Activated CD8-positive, alpha-beta memory T cell treated with anti-CD3 and anti-CD28 coated beads, Interleukin-2, amount 10 ng/mL, durations not matched to agents 7 days and 5 days (primary cell): ENCODE data around the gene EDDM13. TPM values are rescaled to one million over a fixed set of nuclear protein-coding genes. Genes with fewer than 3 reads are reported as not detected.
"Not testable (repeated sequence)": the region's sequence is repeated elsewhere in the genome, so short reads cannot be mapped to it uniquely, and the experiment has no call there.

ENCODE experiments used
- ATAC-seq: fragments of 150-1000 bp; cut with Tn5 transposase; one replicate; pipeline ENCODE4 v1.10.0; 2021; ENCODE audit warnings: moderate library complexity
- CTCF ChIA-PET: fragments of 350-600 bp; sonication (Branson Sonifier 250); formaldehyde crosslinking; loops from one replicate; lab custom pipeline; 2021; ENCODE audit warnings: antibody characterized with exemption; lab: Charles Lee
- DNase-seq: peaks from one replicate; pipeline ENCODE4 v3.0.0-alpha.2; 2020
- H3K27ac Mint-ChIP-seq: one replicate; pipeline ENCODE4 v1.8.0; 2021; ENCODE audit warnings: mild to moderate bottlenecking, mixed read lengths
- H3K27me3 Mint-ChIP-seq: one replicate; pipeline ENCODE4 v1.8.0; 2021; ENCODE audit warnings: mixed read lengths
- H3K36me3 Mint-ChIP-seq: one replicate; pipeline ENCODE4 v1.8.0; 2021; ENCODE audit warnings: mild to moderate bottlenecking, mixed read lengths
- H3K4me1 Mint-ChIP-seq: one replicate; pipeline ENCODE4 v1.8.0; 2021; ENCODE audit warnings: mixed read lengths
- H3K4me3 Mint-ChIP-seq: one replicate; pipeline ENCODE4 v1.8.0; 2021; ENCODE audit warnings: mild to moderate bottlenecking, moderate library complexity, mixed read lengths
- H3K9me3 Mint-ChIP-seq: one replicate; pipeline ENCODE4 v1.8.0; 2022; ENCODE audit warnings: low read depth, mixed read lengths
- total RNA-seq, 2 experiments: library from RNA; stranded (reverse); gene quantifications; one replicate each; pipeline ENCODE4 v1.2.3, GENCODE V29; 2021

Gene EDDM13
- total RNA-seq, 2 experiments from 2014 or later: 0.67 TPM; not detected in 1

DNA sequence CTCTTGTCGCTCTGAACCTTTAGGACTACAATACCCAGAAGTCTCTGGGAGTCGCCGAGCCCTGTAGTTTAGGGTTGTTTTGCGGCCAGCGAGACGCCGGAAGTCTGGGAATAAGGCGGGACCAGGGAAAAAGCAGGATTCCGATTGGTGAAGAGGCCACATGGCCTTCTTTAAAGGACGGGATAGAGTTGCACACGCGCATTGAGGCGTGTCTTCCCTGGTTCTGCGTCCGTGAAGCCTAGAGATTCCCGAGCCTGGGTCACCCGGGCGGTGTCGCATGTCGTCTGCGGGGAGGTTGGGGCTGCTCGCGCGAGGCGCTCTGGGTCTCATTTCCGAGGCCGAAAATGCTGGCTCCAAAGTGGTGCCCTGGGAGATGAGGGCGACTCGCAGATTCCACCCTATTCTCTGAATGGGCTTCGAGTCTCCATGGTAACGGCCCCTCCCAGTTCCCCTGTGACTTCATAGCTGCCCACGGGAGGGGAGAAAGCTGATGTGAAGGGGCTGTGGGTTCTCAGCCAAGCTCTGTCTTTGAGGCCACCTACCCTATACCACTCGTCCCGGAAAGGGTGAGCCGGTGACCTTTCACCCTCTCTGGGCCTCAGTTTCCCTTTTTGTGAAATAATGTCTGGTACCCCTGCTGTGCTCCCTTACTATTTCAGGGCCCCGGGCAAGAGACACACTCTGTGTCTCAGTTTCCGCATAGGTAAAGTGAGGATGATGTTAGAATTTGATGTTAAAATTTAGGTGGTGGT is 42.7 kb downstream of the EDDM13 start:
- peak overlapping the region; percentile 89 for H3K4me3 Mint-ChIP-seq
- peak overlapping the region; percentile 99 for H3K27ac Mint-ChIP-seq
- CTCF ChIA-PET: interaction anchor here (2.1 kb wide), 1 partner anchor 18 kb away, joined by 10 read pairs; no protein-coding TSS in a partner anchor
- H3K4me1 Mint-ChIP-seq: peaks cover 28% of the 10 kb centered on the region
- no peaks in the 10 kb centered on the region for H3K9me3 Mint-ChIP-seq
- H3K36me3 Mint-ChIP-seq: peaks cover 13% of the 10 kb centered on the region
- no peaks in the 10 kb centered on the region for H3K27me3 Mint-ChIP-seq
- ATAC-seq: peak; percentile 85
- DNase-seq: peak; percentile 95

DNA sequence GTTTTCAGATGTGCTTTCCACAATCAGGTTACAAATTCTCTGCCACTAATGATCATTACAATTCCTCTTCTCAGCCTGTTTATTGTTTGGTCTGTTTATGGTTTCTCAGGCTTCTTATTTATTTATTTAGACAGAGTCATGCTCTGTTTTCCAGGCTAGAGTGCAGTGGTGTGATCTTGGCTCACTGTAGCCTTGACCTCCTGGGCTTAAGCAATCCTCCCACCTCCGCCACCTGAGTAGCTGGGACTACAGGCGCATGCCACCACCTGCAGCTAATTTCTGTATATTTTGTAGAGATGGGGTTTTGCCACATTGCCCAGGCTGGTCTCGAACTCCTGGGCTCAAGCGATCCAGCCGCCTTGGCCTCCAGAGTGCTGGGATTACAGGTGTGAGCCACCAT is 44.2 kb downstream of the EDDM13 start:
- CTCF ChIA-PET: no interaction called here

DNA sequence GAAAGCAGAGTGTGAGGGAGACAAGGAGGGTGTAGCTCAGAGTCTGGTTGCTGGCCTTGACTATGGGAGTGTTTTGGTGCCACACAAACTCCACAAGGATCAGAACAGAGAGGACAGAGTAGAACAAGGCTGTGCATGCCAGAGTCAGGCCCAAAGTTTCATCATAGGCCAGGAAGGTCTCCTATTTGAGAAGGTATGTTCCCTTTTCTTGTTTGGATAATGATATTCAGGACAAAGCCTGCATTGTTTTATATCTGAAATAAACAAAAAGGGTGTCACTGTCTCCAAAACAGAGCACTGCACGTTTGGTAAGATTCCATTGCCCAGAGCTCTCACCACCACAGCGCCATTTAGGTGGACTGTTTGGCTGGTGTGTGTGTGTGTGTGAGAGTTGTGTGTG is 45.2 kb downstream of the EDDM13 start:
- H3K4me3 Mint-ChIP-seq: no peak overlapping the region
- H3K4me1 Mint-ChIP-seq: peaks cover 25% of the 10 kb centered on the region
- H3K27ac Mint-ChIP-seq: no peak overlapping the region
- no peak for DNase-seq
- CTCF ChIA-PET: interaction anchor here (1.2 kb wide), 1 partner anchor 8 kb away, joined by 4 read pairs; no protein-coding TSS in a partner anchor
- peaks cover 1% of the 10 kb centered on the region for H3K36me3 Mint-ChIP-seq
- no peaks in the 10 kb centered on the region for H3K9me3 Mint-ChIP-seq
- peaks cover 2% of the 10 kb centered on the region for H3K27me3 Mint-ChIP-seq
- ATAC-seq: no peak

More for the DNA sequence above, 44.2 kb downstream of the EDDM13 start:
- Mint-ChIP-seq H3K27ac (no peak overlapping the region), H3K9me3 (no peaks in the 10 kb centered on the region), H3K4me3 (no peak overlapping the region), H3K36me3 (peaks cover 7% of the 10 kb centered on the region), H3K27me3 (peaks cover 2% of the 10 kb centered on the region), H3K4me1 (peaks cover 28% of the 10 kb centered on the region)
- DNase-seq (no peak), ATAC-seq (no peak)

DNA sequence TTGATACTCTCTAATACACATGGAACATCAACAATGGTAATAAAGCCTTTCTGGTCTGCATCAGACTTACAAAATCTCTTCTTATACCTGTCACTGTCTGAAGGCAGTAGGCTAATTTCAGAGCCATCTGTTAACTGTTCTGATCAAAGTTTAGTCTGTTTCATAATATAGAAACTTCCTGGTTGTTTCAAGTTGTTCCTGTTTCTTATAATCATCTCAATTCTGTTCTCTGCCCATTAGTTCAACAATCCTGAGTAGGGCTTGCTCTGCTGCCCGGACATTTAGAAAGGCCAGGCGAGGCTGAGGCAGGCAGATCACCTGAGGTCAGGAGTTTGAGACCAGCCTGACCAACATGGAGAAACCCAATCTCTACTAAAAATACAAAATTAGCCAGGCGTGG is 47.4 kb downstream of the EDDM13 start:
- ATAC-seq: no peak

DNA sequence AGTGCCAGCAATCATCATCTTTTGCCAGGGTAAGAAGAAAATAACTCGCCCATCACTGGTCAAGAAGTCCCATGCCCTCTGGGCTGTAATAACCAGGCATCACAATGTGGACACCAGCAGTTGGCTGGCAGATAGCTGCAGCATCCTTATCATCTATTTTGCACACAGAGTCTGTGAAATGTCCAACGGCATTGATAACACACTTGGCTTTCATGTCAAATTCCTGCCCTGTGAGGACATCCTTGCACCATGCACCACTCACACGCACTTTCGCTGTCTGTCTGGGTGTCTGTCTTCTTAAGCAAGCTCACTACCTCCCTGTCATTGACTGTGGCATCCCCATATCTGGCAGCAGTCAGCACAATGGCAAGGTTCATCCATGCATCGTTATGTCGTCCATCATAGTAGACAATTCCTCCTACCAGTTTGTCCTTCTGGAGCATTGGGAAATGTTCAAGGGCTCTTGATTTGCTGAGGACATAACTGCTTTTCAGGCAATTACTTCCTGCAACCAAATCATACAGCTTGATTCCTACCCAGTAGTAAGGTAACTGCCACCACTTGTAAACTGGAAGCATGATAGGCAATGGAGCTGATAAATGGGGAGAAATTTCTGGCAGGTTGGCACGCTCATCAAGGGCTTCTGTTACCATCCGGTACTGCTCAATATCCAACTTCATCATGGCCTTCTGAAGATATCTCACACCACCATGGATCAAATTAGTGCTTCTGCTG is 48.9 kb downstream of the EDDM13 start:
- ATAC-seq: no peak
- H3K27ac Mint-ChIP-seq: no peak overlapping the region

More for the DNA sequence above, 47.4 kb downstream of the EDDM13 start:
- no peaks in the 10 kb centered on the region for H3K36me3 Mint-ChIP-seq
- peaks cover 11% of the 10 kb centered on the region for H3K4me1 Mint-ChIP-seq
- H3K27me3 Mint-ChIP-seq: peaks cover 2% of the 10 kb centered on the region
- no peak overlapping the region for H3K4me3 Mint-ChIP-seq
- H3K27ac Mint-ChIP-seq: no peak overlapping the region
- DNase-seq: no peak
- H3K9me3 Mint-ChIP-seq: no peaks in the 10 kb centered on the region
- CTCF ChIA-PET: no interaction called here

DNA sequence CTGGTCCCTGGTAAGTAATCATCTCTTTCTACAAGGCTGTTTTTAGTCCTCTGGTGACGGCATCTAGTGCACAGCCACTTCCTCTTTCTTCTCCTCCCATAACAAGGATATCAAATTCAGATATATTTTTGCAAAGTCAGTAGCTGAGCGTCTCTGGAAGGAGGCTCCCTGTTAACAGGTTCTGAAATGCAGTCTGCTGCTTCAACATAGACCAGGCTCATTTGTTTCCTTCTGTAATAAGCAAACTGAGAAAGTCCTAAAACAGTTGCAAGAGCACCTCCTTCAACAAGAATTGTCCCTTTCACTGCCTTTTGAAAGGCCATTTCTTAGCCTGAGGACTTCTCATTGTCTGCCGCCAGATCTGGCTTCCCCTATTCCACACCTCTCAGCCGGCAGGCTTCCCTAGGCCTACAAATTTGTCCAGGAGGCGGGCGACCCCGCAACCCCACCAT is 49.5 kb downstream of the EDDM13 start:
- Mint-ChIP-seq H3K4me1 (peaks cover 2% of the 10 kb centered on the region), H3K9me3 (no peaks in the 10 kb centered on the region), H3K36me3 (no peaks in the 10 kb centered on the region), H3K27ac (no peak overlapping the region), H3K27me3 (peaks cover 2% of the 10 kb centered on the region), H3K4me3 (no peak overlapping the region)
- DNase-seq: no peak
- CTCF ChIA-PET: interaction anchor here (1.5 kb wide), 1 partner anchor 11 kb away, joined by 4 read pairs; no protein-coding TSS in a partner anchor
- no peak for ATAC-seq

More for the DNA sequence above, 48.9 kb downstream of the EDDM13 start:
- Mint-ChIP-seq H3K9me3 (no peaks in the 10 kb centered on the region), H3K4me1 (peaks cover 2% of the 10 kb centered on the region), H3K4me3 (no peak overlapping the region), H3K27me3 (peaks cover 2% of the 10 kb centered on the region), H3K36me3 (no peaks in the 10 kb centered on the region)
- CTCF ChIA-PET: interaction anchor here (1.4 kb wide), 1 partner anchor 27 kb away, joined by 5 read pairs; no protein-coding TSS in a partner anchor
- no peak for DNase-seq

DNA sequence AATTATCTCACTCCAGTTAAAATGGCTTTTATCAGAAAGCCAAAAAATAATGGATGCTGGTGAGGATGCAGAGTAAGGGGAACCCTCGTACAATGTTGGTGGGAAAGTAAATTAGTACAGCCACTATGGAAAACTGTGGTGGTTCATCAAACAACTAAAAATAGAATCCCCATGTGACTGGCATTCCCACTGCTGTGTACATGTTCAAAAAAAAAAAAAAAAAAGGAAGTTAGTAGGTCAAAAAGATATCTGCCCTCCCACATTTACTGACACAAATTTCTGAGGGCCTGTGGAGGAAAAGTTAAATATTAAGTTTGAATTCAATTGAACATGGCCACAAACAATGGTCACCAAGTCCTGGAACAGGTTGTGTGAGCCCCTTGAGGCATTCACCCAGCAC is 51.9 kb downstream of the EDDM13 start:
- CTCF ChIA-PET: no interaction called here
- H3K27ac Mint-ChIP-seq: no peak overlapping the region
- ATAC-seq: no peak
- peaks cover 2% of the 10 kb centered on the region for H3K4me1 Mint-ChIP-seq
- no peak for DNase-seq
- H3K27me3 Mint-ChIP-seq: peaks cover 2% of the 10 kb centered on the region
- no peak overlapping the region for H3K4me3 Mint-ChIP-seq
- no peaks in the 10 kb centered on the region for H3K36me3 Mint-ChIP-seq
- no peaks in the 10 kb centered on the region for H3K9me3 Mint-ChIP-seq

DNA sequence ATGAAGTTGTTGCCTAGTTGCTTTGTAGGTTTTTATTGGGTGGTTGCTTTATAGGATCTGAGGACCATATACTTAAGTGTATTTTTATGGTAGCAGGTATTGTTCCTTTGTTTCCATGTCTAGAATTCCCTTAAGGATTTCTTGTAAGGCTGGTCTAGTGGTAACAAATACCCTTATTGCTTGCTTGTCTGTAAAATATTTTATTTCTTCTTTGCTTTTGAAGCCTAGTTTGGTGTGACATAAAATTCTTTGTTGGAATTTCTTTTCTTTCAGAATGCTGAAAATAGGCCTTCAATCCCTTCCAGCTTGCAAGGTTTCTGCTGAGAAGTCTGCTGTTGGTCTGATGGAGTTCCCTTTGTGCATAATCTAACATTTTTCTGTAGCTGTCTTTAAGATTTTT is 60.1 kb downstream of the EDDM13 start:
- CTCF ChIA-PET: interaction anchor here (0.5 to 4.7 kb wide), 16 partner anchors 10 to 679 kb away, joined by 3 to 91 read pairs (median 5); partner anchors contain the start of gene ZNF787
- Mint-ChIP-seq H3K36me3 (no peaks in the 10 kb centered on the region), H3K9me3 (no peaks in the 10 kb centered on the region), H3K27ac (no peak overlapping the region), H3K4me1 (no peaks in the 10 kb centered on the region), H3K4me3 (no peak overlapping the region), H3K27me3 (peaks cover 10% of the 10 kb centered on the region)
- ATAC-seq (no peak), DNase-seq (no peak)

DNA sequence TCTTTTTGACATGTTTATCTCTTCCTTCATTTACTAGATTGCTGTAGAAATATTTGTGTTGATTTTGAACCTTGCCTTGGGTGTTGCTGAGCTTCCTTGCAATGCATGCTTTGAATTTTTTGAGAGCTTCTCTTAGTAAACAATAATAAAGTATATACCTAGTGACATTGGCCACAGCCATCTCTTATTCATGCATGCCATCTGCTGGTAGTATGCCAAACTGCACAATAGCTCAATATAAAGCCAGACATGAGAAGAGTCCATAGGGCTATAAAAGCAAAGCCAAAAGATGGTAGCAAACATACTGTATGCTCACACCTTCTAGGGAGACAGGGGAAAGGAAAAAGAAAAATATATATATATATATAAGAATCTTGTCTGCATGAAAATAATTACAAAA is 61.0 kb downstream of the EDDM13 start:
- DNase-seq (peak; percentile 61), ATAC-seq (peak; percentile 61)
- Mint-ChIP-seq H3K27ac (no peak overlapping the region), H3K36me3 (no peaks in the 10 kb centered on the region), H3K4me1 (no peaks in the 10 kb centered on the region), H3K4me3 (no peak overlapping the region), H3K27me3 (peaks cover 10% of the 10 kb centered on the region), H3K9me3 (no peaks in the 10 kb centered on the region)
- CTCF ChIA-PET: interaction anchor here (0.5 to 4.7 kb wide), 23 partner anchors 9 to 736 kb away, joined by 3 to 91 read pairs (median 4); partner anchors contain the start of genes ZNF787 and ZSCAN5A

DNA sequence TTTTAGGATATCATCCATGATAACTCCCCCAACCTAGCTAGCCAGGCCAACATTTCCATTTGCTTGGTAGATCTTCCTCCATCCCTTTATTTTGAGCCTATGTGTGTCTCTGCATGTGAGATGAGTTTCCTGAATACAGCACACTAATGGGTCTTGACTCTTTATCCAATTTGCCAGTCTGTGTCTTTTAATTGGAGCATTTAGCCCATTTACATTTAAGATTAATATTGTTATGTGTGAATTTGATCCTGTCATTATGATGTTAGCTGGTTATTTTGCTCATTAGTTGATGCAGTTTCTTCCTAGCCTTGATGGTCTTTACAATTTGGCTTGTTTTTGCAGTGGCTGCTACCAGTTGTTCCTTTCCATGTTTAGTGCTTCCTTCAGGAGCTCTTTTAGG is 62.8 kb downstream of the EDDM13 start:
- not testable (repeated sequence) for ATAC-seq, H3K27ac Mint-ChIP-seq, H3K4me3 Mint-ChIP-seq, H3K27me3 Mint-ChIP-seq, DNase-seq, H3K4me1 Mint-ChIP-seq, H3K9me3 Mint-ChIP-seq, H3K36me3 Mint-ChIP-seq
- CTCF ChIA-PET: interaction anchor here (1.2 to 4.7 kb wide), 4 partner anchors 25 to 269 kb away, joined by 7 to 91 read pairs (median 26); no protein-coding TSS in a partner anchor

DNA sequence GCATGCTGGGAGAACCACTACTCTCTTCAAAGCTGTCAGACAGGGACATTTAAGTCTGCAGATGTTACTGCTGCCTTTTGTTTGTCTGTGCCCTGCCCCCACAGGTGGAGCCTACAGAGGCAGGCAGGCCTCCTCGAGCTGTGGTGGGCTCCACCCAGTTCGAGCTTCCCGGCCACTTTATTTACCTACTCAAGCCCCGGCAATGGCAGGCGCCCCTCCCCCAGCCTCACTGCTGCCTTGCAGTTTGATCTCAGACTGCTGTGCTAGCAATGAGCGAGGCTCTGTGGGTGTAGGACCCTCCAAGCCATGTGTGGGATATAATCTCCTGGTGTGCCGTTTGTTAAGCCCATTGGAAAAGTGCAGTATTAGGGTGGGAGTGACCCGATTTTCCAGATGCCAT is 64.5 kb downstream of the EDDM13 start:
- H3K9me3 Mint-ChIP-seq: peaks cover 11% of the 10 kb centered on the region
- H3K4me1 Mint-ChIP-seq, H3K27me3 Mint-ChIP-seq: not testable (repeated sequence)

DNA sequence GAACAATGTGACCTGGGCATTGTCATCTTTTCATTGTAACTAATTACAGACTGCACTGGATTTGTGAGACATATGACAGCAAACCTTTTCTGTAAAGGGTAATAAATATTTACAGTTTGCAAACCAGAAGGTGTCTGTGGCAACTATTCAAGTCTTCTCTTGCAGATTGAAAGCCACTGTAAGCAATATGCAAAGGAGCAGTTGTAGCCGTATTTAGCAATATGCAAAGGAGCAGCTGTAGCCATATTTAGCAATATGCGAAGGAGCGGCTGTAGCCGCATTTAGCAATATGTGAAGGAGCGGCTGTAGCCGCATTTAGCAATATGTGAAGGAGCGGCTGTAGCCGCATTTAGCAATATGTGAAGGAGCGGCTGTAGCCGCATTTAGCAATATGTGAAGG is 66.5 kb downstream of the EDDM13 start:
- peaks cover 18% of the 10 kb centered on the region for H3K9me3 Mint-ChIP-seq
- H3K27ac Mint-ChIP-seq, H3K27me3 Mint-ChIP-seq, H3K4me1 Mint-ChIP-seq, H3K4me3 Mint-ChIP-seq, H3K36me3 Mint-ChIP-seq, ATAC-seq, DNase-seq: not testable (repeated sequence)
- CTCF ChIA-PET: interaction anchor here (1.8 kb wide), 1 partner anchor 272 kb away, joined by 5 read pairs; no protein-coding TSS in a partner anchor

More for the DNA sequence above, 64.5 kb downstream of the EDDM13 start:
- CTCF ChIA-PET, H3K27ac Mint-ChIP-seq, ATAC-seq, DNase-seq, H3K4me3 Mint-ChIP-seq, H3K36me3 Mint-ChIP-seq: not testable (repeated sequence)

DNA sequence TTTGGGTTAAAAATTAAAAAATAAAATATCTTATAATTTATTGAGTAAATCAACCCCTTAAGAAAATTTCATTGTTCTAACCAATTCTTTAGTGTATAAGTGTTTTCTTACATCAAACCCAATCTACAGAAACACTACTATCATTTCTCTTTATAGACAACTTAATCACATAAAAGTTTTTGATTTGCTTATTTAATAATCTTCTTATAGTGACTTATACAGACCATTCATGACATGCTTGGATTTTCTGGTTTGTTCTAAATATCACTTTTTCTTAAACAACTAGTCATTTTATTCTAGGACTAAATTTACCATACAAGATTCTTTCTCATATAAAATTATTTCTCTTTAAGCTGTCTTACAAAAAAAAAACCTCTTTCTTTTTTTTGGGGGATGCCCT is 69.4 kb downstream of the EDDM13 start:
- CTCF ChIA-PET: interaction anchor here (1.1 kb wide), 1 partner anchor 8 kb away, joined by 3 read pairs; no protein-coding TSS in a partner anchor
- Mint-ChIP-seq H3K4me3 (no peak overlapping the region), H3K27me3 (peaks cover 2% of the 10 kb centered on the region), H3K4me1 (no peaks in the 10 kb centered on the region), H3K27ac (no peak overlapping the region), H3K36me3 (peaks cover 1% of the 10 kb centered on the region), H3K9me3 (peaks cover 18% of the 10 kb centered on the region)
- ATAC-seq (no peak), DNase-seq (no peak)
